ENCODE results near the gene LILRB3.
"Not testable (repeated sequence)": the region's sequence is repeated elsewhere in the genome, so short reads cannot be mapped to it uniquely, and the experiment has no call there.

The LILRB3 gene

GRCh38 chr19:54180691-54181091 is 42.1 kb downstream of the LILRB3 start:
- Histone ChIP-seq H3K4me3 (no peak overlapping the region), H3K27ac (no peak overlapping the region), H3K36me3 (ENCODE audit: insufficient read depth, low read length) (peaks cover 3% of the 10 kb centered on the region; the same call in 1 of the 2 replicates), H3K9me3 (ENCODE audit: low read depth, low read length) (no peaks in the 10 kb centered on the region), H3K9ac (ENCODE audit: insufficient read length) (no peak overlapping the region)
- DNase-seq (ENCODE audit: low read depth, low spot score) = no peak
- no peak for TF ChIP-seq POLR2AphosphoS5 (IDR thresholded peaks at IDR 0.05; ENCODE audit: borderline replicate concordance, low read depth, low read length)
- TF ChIP-seq EZH2 (IDR thresholded peaks at IDR 0.05) = no peak
- no peak for TF ChIP-seq FOXP2 (optimal IDR thresholded peaks at IDR 0.05; ENCODE audit: control extremely low read depth, extremely low read length, insufficient read depth)

GRCh38 chr19:54179921-54180461 is 42.8 kb downstream of the LILRB3 start:
- Histone ChIP-seq H3K4me3 (no peak overlapping the region), H3K27ac (no peak overlapping the region), H3K9ac (ENCODE audit: insufficient read length) (no peak overlapping the region), H3K36me3 (ENCODE audit: insufficient read depth, low read length) (peaks cover 3% of the 10 kb centered on the region; the same call in 1 of the 2 replicates), H3K9me3 (ENCODE audit: low read depth, low read length) (no peaks in the 10 kb centered on the region)
- TF ChIP-seq POLR2AphosphoS5 (IDR thresholded peaks at IDR 0.05; ENCODE audit: borderline replicate concordance, low read depth, low read length) = no peak
- no peak for TF ChIP-seq EZH2 (IDR thresholded peaks at IDR 0.05)
- TF ChIP-seq FOXP2 (optimal IDR thresholded peaks at IDR 0.05; ENCODE audit: control extremely low read depth, extremely low read length, insufficient read depth) = no peak
- DNase-seq (ENCODE audit: low read depth, low spot score) = no peak

- peaks cover 3% of the 10 kb centered on the region; the same call in 1 of the 2 replicates for H3K36me3 ChIP-seq (ENCODE audit: insufficient read depth, low read length)
- no peak overlapping the region for H3K9ac ChIP-seq (ENCODE audit: insufficient read length)
- no peaks in the 10 kb centered on the region for H3K9me3 ChIP-seq (ENCODE audit: low read depth, low read length)
- no peak overlapping the region for H3K27ac ChIP-seq
- no peak overlapping the region for H3K4me3 ChIP-seq
- no peak for DNase-seq (ENCODE audit: low read depth, low spot score)
- TF ChIP-seq POLR2AphosphoS5 (IDR thresholded peaks at IDR 0.05; ENCODE audit: borderline replicate concordance, low read depth, low read length) (no peak), FOXP2 (optimal IDR thresholded peaks at IDR 0.05; ENCODE audit: control extremely low read depth, extremely low read length, insufficient read depth) (no peak), EZH2 (IDR thresholded peaks at IDR 0.05) (no peak)
Observed at GRCh38 chr19:54179262-54179852, 43.5 kb downstream of the LILRB3 start.

- peaks cover 3% of the 10 kb centered on the region; the same call in 1 of the 2 replicates for H3K36me3 ChIP-seq (ENCODE audit: insufficient read depth, low read length)
- no peak overlapping the region for H3K9ac ChIP-seq (ENCODE audit: insufficient read length)
- TF ChIP-seq POLR2AphosphoS5 (IDR thresholded peaks at IDR 0.05; ENCODE audit: borderline replicate concordance, low read depth, low read length) = no peak
- TF ChIP-seq FOXP2 (optimal IDR thresholded peaks at IDR 0.05; ENCODE audit: control extremely low read depth, extremely low read length, insufficient read depth) = no peak
- no peak for TF ChIP-seq EZH2 (IDR thresholded peaks at IDR 0.05)
- H3K4me3 ChIP-seq = no peak overlapping the region
- H3K27ac ChIP-seq = no peak overlapping the region
- no peak for DNase-seq (ENCODE audit: low read depth, low spot score)
- no peaks in the 10 kb centered on the region for H3K9me3 ChIP-seq (ENCODE audit: low read depth, low read length)
Observed at GRCh38 chr19:54178581-54179261, 44.1 kb downstream of the LILRB3 start.

- Histone ChIP-seq H3K4me3 (no peak overlapping the region), H3K9ac (ENCODE audit: insufficient read length) (no peak overlapping the region)
Observed at GRCh38 chr19:54173951-54174834, 48.6 kb downstream of the LILRB3 start.

GRCh38 chr19:54173359-54173699 is 49.5 kb downstream of the LILRB3 start:
- no peak overlapping the region for H3K27ac ChIP-seq
- H3K9ac ChIP-seq (ENCODE audit: insufficient read length) = no peak overlapping the region
- TF ChIP-seq EZH2 (IDR thresholded peaks at IDR 0.05) (no peak), POLR2AphosphoS5 (IDR thresholded peaks at IDR 0.05; ENCODE audit: borderline replicate concordance, low read depth, low read length) (no peak), FOXP2 (optimal IDR thresholded peaks at IDR 0.05; ENCODE audit: control extremely low read depth, extremely low read length, insufficient read depth) (no peak)
- no peak for DNase-seq (ENCODE audit: low read depth, low spot score)
- no peak overlapping the region for H3K4me3 ChIP-seq
- no peaks in the 10 kb centered on the region for H3K9me3 ChIP-seq (ENCODE audit: low read depth, low read length)
- H3K36me3 ChIP-seq (ENCODE audit: insufficient read depth, low read length) = peaks cover under 1% of the 10 kb centered on the region; the same call in 1 of the 2 replicates

More at GRCh38 chr19:54173951-54174834, 48.6 kb downstream of the LILRB3 start:
- Histone ChIP-seq H3K27ac (no peak overlapping the region), H3K9me3 (ENCODE audit: low read depth, low read length) (no peaks in the 10 kb centered on the region), H3K36me3 (ENCODE audit: insufficient read depth, low read length) (peaks cover 3% of the 10 kb centered on the region; the same call in 1 of the 2 replicates)
- DNase-seq (ENCODE audit: low read depth, low spot score) = no peak
- no peak for TF ChIP-seq FOXP2 (optimal IDR thresholded peaks at IDR 0.05; ENCODE audit: control extremely low read depth, extremely low read length, insufficient read depth)
- TF ChIP-seq EZH2 (IDR thresholded peaks at IDR 0.05) = no peak
- no peak for TF ChIP-seq POLR2AphosphoS5 (IDR thresholded peaks at IDR 0.05; ENCODE audit: borderline replicate concordance, low read depth, low read length)

- no peak for DNase-seq (ENCODE audit: low read depth, low spot score)
- TF ChIP-seq POLR2AphosphoS5 (IDR thresholded peaks at IDR 0.05; ENCODE audit: borderline replicate concordance, low read depth, low read length) (no peak; the same call in 1 of the 2 replicates), FOXP2 (optimal IDR thresholded peaks at IDR 0.05; ENCODE audit: control extremely low read depth, extremely low read length, insufficient read depth) (no peak), EZH2 (IDR thresholded peaks at IDR 0.05) (no peak)
- Histone ChIP-seq H3K27ac (no peak within 1 kb of the TSS), H3K9ac (ENCODE audit: insufficient read length) (no peak within 1 kb of the TSS), H3K9me3 (ENCODE audit: low read depth, low read length) (no peaks in the 10 kb centered on the region), H3K36me3 (ENCODE audit: insufficient read depth, low read length) (no peaks in the 10 kb centered on the region), H3K4me3 (peak within 1 kb of the TSS; percentile 39)
Observed at GRCh38 chr19:54172471-54173358, 50.1 kb downstream of the LILRB3 start, which contains the start of gene TMC4. Gene TMC4 (minus strand): TSS chr19:54173160. CDS start chr19:54173117, 43 bp downstream.

- H3K9me3 ChIP-seq (ENCODE audit: low read depth, low read length); DNase-seq (ENCODE audit: low read depth, low spot score); H3K9ac ChIP-seq (ENCODE audit: insufficient read length); H3K27ac ChIP-seq; H3K4me3 ChIP-seq; H3K36me3 ChIP-seq (ENCODE audit: insufficient read depth, low read length): not testable (repeated sequence)
Observed at GRCh38 chr19:54171736-54172431, 50.9 kb downstream of the LILRB3 start.
